Mesothelial cell of epicardium (in vitro differentiated cells): Measurements from ENCODE around the gene STAG3. TPM values are rescaled to one million over a fixed set of nuclear protein-coding genes. Genes with fewer than 3 reads are reported as not detected.
"Not testable (repeated sequence)": the region's sequence is repeated elsewhere in the genome, so short reads cannot be mapped to it uniquely, and the experiment has no call there.

ENCODE experiments used
- DNase-seq, 2 experiments: peaks; one replicate each; pipeline ENCODE4 v3.0.0; 2021; ENCODE audit warnings: low spot score in 2 of 2; ENCODE audit not compliant: unreplicated experiment in 2 of 2
- H3K27ac Mint-ChIP-seq: 2 replicates; pipeline ENCODE4 v1.8.0; 2021; ENCODE audit warnings: mixed read lengths
- H3K27me3 Mint-ChIP-seq: 2 replicates; pipeline ENCODE4 v1.8.0; 2021; ENCODE audit warnings: low read depth, mixed read lengths
- H3K36me3 Mint-ChIP-seq: 2 replicates; pipeline ENCODE4 v1.8.0; 2021; ENCODE audit warnings: mixed read lengths
- H3K4me1 Mint-ChIP-seq: 2 replicates; pipeline ENCODE4 v1.8.0; 2021; ENCODE audit warnings: mixed read lengths
- H3K4me3 Mint-ChIP-seq: 2 replicates; pipeline ENCODE4 v1.8.0; 2021; ENCODE audit warnings: mild to moderate bottlenecking, moderate library complexity, mixed read lengths
- H3K9me3 Mint-ChIP-seq: 2 replicates; pipeline ENCODE4 v1.8.0; 2021; ENCODE audit warnings: mixed read lengths
- CTCF ChIP-seq: fragments of 200-600 bp; sonication (generic); IDR thresholded peaks from one replicate; pipeline ENCODE4 v1.5.0; 2021; ENCODE audit warnings: antibody characterized with exemption; ENCODE audit not compliant: unreplicated experiment
- total RNA-seq: library from RNA; stranded (reverse); gene quantifications from 3 replicates; pipeline ENCODE4 v1.2.1, GENCODE V29; 2021

STAG3 gene
- total RNA-seq: 0.94 to 1.9 TPM (median 1.4 TPM) in 3 replicates

- peak; percentile 94 to 98 for DNase-seq
- Mint-ChIP-seq H3K36me3 (peaks cover 14% of the 10 kb centered on the region), H3K9me3 (no peaks in the 10 kb centered on the region), H3K27ac (no peak within 1 kb of the TSS), H3K4me1 (peaks cover 15% of the 10 kb centered on the region), H3K27me3 (peaks cover 11% of the 10 kb centered on the region), H3K4me3 (peak within 1 kb of the TSS; percentile 90)
- no peak for TF ChIP-seq CTCF
Observed at GRCh38 chr7:100177045-100178001, at the start of gene STAG3, which contains the start of gene GPC2. STAG3 (plus strand) TSS chr7:100177918; CDS start chr7:100180557, 2,639 bp downstream. GPC2 (minus strand) TSS chr7:100177381; CDS start chr7:100177199, 182 bp downstream.

DNA sequence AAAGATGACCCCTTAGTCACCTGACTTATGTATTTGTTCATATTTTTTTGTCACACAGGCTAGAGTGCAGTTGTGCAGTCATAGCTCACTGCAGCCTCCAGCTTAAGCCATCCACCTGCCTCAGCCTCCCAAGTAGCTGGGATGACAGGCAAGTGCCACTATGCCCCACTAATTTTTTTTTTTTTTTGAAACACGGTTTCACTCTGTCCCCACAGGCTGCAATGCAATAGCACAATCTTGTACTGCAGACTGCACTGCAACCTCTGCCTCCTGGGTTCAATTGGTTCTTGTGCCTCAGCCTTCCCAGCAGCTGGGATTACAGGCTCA, 49.1 kb upstream of the STAG3 start:
- Mint-ChIP-seq H3K9me3 (no peaks in the 10 kb centered on the region), H3K4me3 (peak overlapping the region; percentile 96), H3K27me3 (no peaks in the 10 kb centered on the region), H3K4me1 (peaks cover 25% of the 10 kb centered on the region), H3K27ac (peak overlapping the region; percentile 83), H3K36me3 (no peaks in the 10 kb centered on the region)
- TF ChIP-seq CTCF: no peak
- DNase-seq: no peak

- peaks cover 25% of the 10 kb centered on the region for H3K4me1 Mint-ChIP-seq
- not testable (repeated sequence) for DNase-seq, H3K4me3 Mint-ChIP-seq, H3K27me3 Mint-ChIP-seq, H3K9me3 Mint-ChIP-seq, H3K36me3 Mint-ChIP-seq, H3K27ac Mint-ChIP-seq
Observed at GRCh38 chr7:100130220-100130607, 47.5 kb upstream of the STAG3 start.

GRCh38 chr7:100130608-100131453, 46.9 kb upstream of the STAG3 start:
- Mint-ChIP-seq H3K4me1 (peaks cover 22% of the 10 kb centered on the region), H3K27me3 (no peaks in the 10 kb centered on the region), H3K9me3 (no peaks in the 10 kb centered on the region), H3K4me3 (no peak overlapping the region), H3K36me3 (no peaks in the 10 kb centered on the region), H3K27ac (no peak overlapping the region)
- peak; percentile 76 to 92 for DNase-seq
- peak; percentile 87 for TF ChIP-seq CTCF

- no peak for TF ChIP-seq CTCF
- no peak overlapping the region for H3K27ac Mint-ChIP-seq
- no peaks in the 10 kb centered on the region for H3K27me3 Mint-ChIP-seq
- no peaks in the 10 kb centered on the region for H3K9me3 Mint-ChIP-seq
- H3K36me3 Mint-ChIP-seq: no peaks in the 10 kb centered on the region
- peaks cover 13% of the 10 kb centered on the region for H3K4me1 Mint-ChIP-seq
- no peak overlapping the region for H3K4me3 Mint-ChIP-seq
- no peak for DNase-seq
Observed at GRCh38 chr7:100132126-100132525, 45.6 kb upstream of the STAG3 start.

GRCh38 chr7:100132697-100133151, 45.0 kb upstream of the STAG3 start:
- no peaks in the 10 kb centered on the region for H3K36me3 Mint-ChIP-seq
- peaks cover 13% of the 10 kb centered on the region for H3K4me1 Mint-ChIP-seq
- no peak overlapping the region for H3K4me3 Mint-ChIP-seq
- TF ChIP-seq CTCF: peak; percentile 62
- DNase-seq: peak in 1 of 2 experiments; percentile 69
- no peaks in the 10 kb centered on the region for H3K27me3 Mint-ChIP-seq
- H3K27ac Mint-ChIP-seq: no peak overlapping the region
- H3K9me3 Mint-ChIP-seq: no peaks in the 10 kb centered on the region
